K562 (cell line): Measurements from ENCODE around the gene ARL8A. TPM values are rescaled to one million over a fixed set of nuclear protein-coding genes. Genes with fewer than 3 reads are reported as not detected.

ENCODE experiments used
- CBX3 ChIP-seq, 2 experiments: IDR thresholded peaks; 1 replicate in 1 of 2; 2 replicates in 1 of 2; pipeline ENCODE4 v1.6.1; 2012; ENCODE audit warnings: inconsistent platforms in 2 of 2, low read length in 2 of 2, borderline replicate concordance in 1 of 2, control low read depth in 1 of 2
- ESRRA ChIP-seq: fragments of 450-650 bp; IDR thresholded peaks from 2 replicates; pipeline ENCODE4 v1.6.1; 2014; ENCODE audit warnings: low read depth, mild to moderate bottlenecking, moderate library complexity, borderline replicate concordance
- HMG20A ChIP-seq: fragments of 450-650 bp; formaldehyde crosslinking; conservative IDR thresholded peaks from 2 replicates; pipeline ENCODE4 v1.4.0; 2020; ENCODE audit warnings: mild to moderate bottlenecking, mixed read lengths
- MTA3 ChIP-seq: fragments of 450-650 bp; formaldehyde crosslinking; IDR thresholded peaks from 2 replicates; pipeline ENCODE4 v1.6.1; 2017; ENCODE audit warnings: mild to moderate bottlenecking, borderline replicate concordance
- MXI1 ChIP-seq: IDR thresholded peaks from 2 replicates; pipeline ENCODE4 v1.6.1; 2011; ENCODE audit warnings: low read depth, mild to moderate bottlenecking, improper control_type of control experiment, low read length
- NBN ChIP-seq: fragments of 450-650 bp; IDR thresholded peaks from 2 replicates; pipeline ENCODE4 v1.6.1; 2016; ENCODE audit warnings: low read depth, mild to moderate bottlenecking
- NFE2 ChIP-seq: IDR thresholded peaks from 2 replicates; pipeline ENCODE4 v1.6.1; 2014; ENCODE audit warnings: antibody characterized with exemption, low read depth
- NR2C1 ChIP-seq, 2 experiments: fragments of 450-650 bp; IDR thresholded peaks; 2 replicates each; pipeline ENCODE4 v1.6.1; 2017; ENCODE audit warnings: mild to moderate bottlenecking in 2 of 2, antibody characterized with exemption in 1 of 2, inconsistent platforms in 1 of 2, missing compliant biosample characterization in 1 of 2, missing genetic modification characterization in 1 of 2
- POLR2AphosphoS5 ChIP-seq: IDR thresholded peaks from 2 replicates; pipeline ENCODE4 v1.6.1; 2011; ENCODE audit warnings: mild to moderate bottlenecking, low read depth, low read length, moderate library complexity; ENCODE audit not compliant: control insufficient read depth, insufficient read depth
- POLR3A ChIP-seq: IDR thresholded peaks from 2 replicates; pipeline ENCODE4 v1.6.1; 2011; ENCODE audit warnings: borderline replicate concordance, mild to moderate bottlenecking, moderate library complexity; ENCODE audit not compliant: insufficient read length, insufficient read depth; ENCODE audit errors: extremely low read depth
- SETDB1 ChIP-seq: IDR thresholded peaks from one replicate; pipeline ENCODE4 v1.6.1; 2012; ENCODE audit warnings: low read length, control low read depth, inconsistent platforms
- SMAD1 ChIP-seq: fragments of 150-350 bp; IDR thresholded peaks from 2 replicates; pipeline ENCODE4 v1.6.1; 2014; ENCODE audit warnings: low read length, low read depth; ENCODE audit not compliant: partially characterized antibody
- TBL1XR1 ChIP-seq, 2 experiments: IDR thresholded peaks; 2 replicates each; pipeline ENCODE4 v1.6.1; 2012; ENCODE audit warnings: improper control_type of control experiment in 2 of 2, low read length in 2 of 2, mild to moderate bottlenecking in 1 of 2
- ZNF146 ChIP-seq: IDR thresholded peaks from one replicate; pipeline ENCODE4 v1.6.1; 2018; ENCODE audit warnings: missing compliant biosample characterization; ENCODE audit not compliant: unreplicated experiment
- ZNF764 ChIP-seq: fragments of 250-450 bp; sonication (Bioruptor Pico); IDR thresholded peaks from 2 replicates; pipeline ENCODE4 v1.4.0; 2020; ENCODE audit warnings: low read depth, mild to moderate bottlenecking, moderate library complexity
- polyA plus RNA-seq, 8 experiments: library from polyadenylated mRNA; depleted of rRNA in 4 of 8; stranded (reverse) in 5 of 8; unstranded in 3 of 8; fragments of >200 nt; fragmentation: Nextera tagmentation in 2 of 8; fragmentation: Illumina TruSeq in 1 of 8; extraction: Ambion mirVana in 2 of 8; extraction: Trizol in 1 of 8; gene quantifications; 2 replicates each; pipeline versions ENCODE4 v1.2.1 to v1.2.3, GENCODE V29; 2011 to 2014; ENCODE audit warnings: inconsistent platforms in 1 of 8, missing spikeins in 1 of 8
- total RNA-seq, 7 experiments: library from RNA; depleted of rRNA in 6 of 7; stranded (reverse); fragments of >200 nt in 6 of 7; fragmentation: Illumina TruSeq in 2 of 7; extraction: Trizol in 2 of 7; gene quantifications; 2 replicates each; pipeline versions ENCODE4 v1.2.1 to v1.2.3, GENCODE V29; 2011 to 2021; ENCODE audit warnings: low replicate concordance in 1 of 7
- TF ChIP-seq, protein P1 (sequence below), 2 experiments: fragments of 450-650 bp in 1 of 2; sonication (generic) in 1 of 2; formaldehyde crosslinking; conservative IDR thresholded peaks; 2 replicates each; pipeline versions ENCODE4 v1.4.0 to v1.8.1; 2020 to 2022; ENCODE audit warnings: mild to moderate bottlenecking in 1 of 2, missing genetic modification reagents in 1 of 2
- TF ChIP-seq, protein P2 (sequence below): IDR thresholded peaks from 3 replicates; pipeline ENCODE4 v1.6.1; 2011; ENCODE audit warnings: borderline replicate concordance, mild to moderate bottlenecking, moderate library complexity; ENCODE audit not compliant: insufficient read length; ENCODE audit errors: extremely low read depth
- TF ChIP-seq, protein P3 (sequence below), 3 experiments: IDR thresholded peaks in 2 of 3; conservative IDR thresholded peaks in 1 of 3; 2 replicates each; pipeline ENCODE4 v1.5.1; 2011 to 2012; ENCODE audit warnings: low read length in 3 of 3, mild to moderate bottlenecking in 3 of 3, control low read depth in 2 of 3, improper control_type of control experiment in 1 of 3, inconsistent platforms in 1 of 3, low read depth in 1 of 3, mixed read lengths in 1 of 3, moderate library complexity in 1 of 3; ENCODE audit not compliant: insufficient read depth in 2 of 3
- TF ChIP-seq, protein P4 (sequence below): fragments of 200-800 bp; sonication (Bioruptor generic); IDR thresholded peaks from 2 replicates; pipeline ENCODE4 v1.6.1; 2017; ENCODE audit warnings: missing genetic modification characterization, missing compliant biosample characterization
- TF ChIP-seq, protein P5 (sequence below): sonication (generic); formaldehyde crosslinking; IDR thresholded peaks from 2 replicates; pipeline ENCODE4 v1.8.0; 2022; ENCODE audit warnings: mild to moderate bottlenecking, missing genetic modification reagents

ARL8A gene
- total and polyA plus RNA-seq, 9 of the 15 experiments (the other 6 are each of a cell fraction or from before 2014, with no cell fraction given) = 0.17 to 27.3 (median 15.6) TPM

DNA sequence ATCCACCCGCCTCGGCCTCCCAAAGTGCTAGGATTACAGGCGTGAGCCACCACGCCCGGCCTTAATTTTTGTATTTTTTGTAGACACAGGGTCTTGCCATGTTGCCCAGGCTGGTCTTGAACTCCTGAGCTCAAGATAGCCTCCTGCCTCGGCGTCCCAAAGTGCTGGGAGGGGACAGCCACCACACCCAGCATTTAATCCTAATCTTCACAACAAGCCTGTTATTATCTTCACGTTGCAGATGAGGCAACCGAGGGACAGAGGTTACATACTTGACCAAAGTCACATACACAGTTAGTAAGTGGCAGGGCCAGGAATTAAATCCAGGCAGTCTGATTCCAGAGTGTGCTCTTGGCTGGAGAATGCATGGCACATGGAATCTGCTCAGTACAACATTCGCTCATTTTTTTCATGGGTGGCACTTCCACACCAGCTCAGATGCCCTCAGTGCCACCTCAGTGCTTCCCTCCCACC, 26.6 kb downstream of the ARL8A start (continued):
- TF ChIP-seq ZNF146 (CRISPR knock-in tag) (no peak), NFE2 (peak; percentile 24; the same call in 1 of the 2 replicates), CBX3 (IDR thresholded peaks at IDR 0.05; ENCODE audit: borderline replicate concordance in 1 of 2, low read length in 2 of 2) (peak in 1 of 2 experiments; percentile 37; a peak in 1 of 3 replicates), NR2C1 (IDR thresholded peaks at IDR 0.05) (peak; percentile 58; the same call in 1 of the 2 replicates), NR2C1 (tag; IDR thresholded peaks at IDR 0.05) (peak; percentile 66; the same call in 1 of the 2 replicates), NBN (peak; percentile 64; the same call in 1 of the 2 replicates), ESRRA (peak; percentile 69), MXI1 (no peak), HMG20A (CRISPR knock-in tag) (no peak), ZNF764 (CRISPR knock-in tag) (no peak), SETDB1 (no peak), SMAD1 (peak; percentile 63), POLR3A (peak; percentile 44), TBL1XR1 (IDR thresholded peaks at IDR 0.05; ENCODE audit: low read length in 2 of 2) (peak in 1 of 2 experiments; percentile 82; a peak in 2 of 4 replicates), POLR2AphosphoS5 (peak; percentile 90), MTA3 (peak; percentile 86)
- TF ChIP-seq, protein P1, sequence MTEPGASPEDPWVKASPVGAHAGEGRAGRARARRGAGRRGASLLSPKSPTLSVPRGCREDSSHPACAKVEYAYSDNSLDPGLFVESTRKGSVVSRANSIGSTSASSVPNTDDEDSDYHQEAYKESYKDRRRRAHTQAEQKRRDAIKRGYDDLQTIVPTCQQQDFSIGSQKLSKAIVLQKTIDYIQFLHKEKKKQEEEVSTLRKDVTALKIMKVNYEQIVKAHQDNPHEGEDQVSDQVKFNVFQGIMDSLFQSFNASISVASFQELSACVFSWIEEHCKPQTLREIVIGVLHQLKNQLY (CRISPR knock-in tag; conservative IDR thresholded peaks at IDR 0.05) = no peak
- TF ChIP-seq, protein P2, sequence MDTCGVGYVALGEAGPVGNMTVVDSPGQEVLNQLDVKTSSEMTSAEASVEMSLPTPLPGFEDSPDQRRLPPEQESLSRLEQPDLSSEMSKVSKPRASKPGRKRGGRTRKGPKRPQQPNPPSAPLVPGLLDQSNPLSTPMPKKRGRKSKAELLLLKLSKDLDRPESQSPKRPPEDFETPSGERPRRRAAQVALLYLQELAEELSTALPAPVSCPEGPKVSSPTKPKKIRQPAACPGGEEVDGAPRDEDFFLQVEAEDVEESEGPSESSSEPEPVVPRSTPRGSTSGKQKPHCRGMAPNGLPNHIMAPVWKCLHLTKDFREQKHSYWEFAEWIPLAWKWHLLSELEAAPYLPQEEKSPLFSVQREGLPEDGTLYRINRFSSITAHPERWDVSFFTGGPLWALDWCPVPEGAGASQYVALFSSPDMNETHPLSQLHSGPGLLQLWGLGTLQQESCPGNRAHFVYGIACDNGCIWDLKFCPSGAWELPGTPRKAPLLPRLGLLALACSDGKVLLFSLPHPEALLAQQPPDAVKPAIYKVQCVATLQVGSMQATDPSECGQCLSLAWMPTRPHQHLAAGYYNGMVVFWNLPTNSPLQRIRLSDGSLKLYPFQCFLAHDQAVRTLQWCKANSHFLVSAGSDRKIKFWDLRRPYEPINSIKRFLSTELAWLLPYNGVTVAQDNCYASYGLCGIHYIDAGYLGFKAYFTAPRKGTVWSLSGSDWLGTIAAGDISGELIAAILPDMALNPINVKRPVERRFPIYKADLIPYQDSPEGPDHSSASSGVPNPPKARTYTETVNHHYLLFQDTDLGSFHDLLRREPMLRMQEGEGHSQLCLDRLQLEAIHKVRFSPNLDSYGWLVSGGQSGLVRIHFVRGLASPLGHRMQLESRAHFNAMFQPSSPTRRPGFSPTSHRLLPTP = peak; percentile 66
- TF ChIP-seq, protein P3, sequence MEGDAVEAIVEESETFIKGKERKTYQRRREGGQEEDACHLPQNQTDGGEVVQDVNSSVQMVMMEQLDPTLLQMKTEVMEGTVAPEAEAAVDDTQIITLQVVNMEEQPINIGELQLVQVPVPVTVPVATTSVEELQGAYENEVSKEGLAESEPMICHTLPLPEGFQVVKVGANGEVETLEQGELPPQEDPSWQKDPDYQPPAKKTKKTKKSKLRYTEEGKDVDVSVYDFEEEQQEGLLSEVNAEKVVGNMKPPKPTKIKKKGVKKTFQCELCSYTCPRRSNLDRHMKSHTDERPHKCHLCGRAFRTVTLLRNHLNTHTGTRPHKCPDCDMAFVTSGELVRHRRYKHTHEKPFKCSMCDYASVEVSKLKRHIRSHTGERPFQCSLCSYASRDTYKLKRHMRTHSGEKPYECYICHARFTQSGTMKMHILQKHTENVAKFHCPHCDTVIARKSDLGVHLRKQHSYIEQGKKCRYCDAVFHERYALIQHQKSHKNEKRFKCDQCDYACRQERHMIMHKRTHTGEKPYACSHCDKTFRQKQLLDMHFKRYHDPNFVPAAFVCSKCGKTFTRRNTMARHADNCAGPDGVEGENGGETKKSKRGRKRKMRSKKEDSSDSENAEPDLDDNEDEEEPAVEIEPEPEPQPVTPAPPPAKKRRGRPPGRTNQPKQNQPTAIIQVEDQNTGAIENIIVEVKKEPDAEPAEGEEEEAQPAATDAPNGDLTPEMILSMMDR (IDR thresholded peaks at IDR 0.05 in 2 of 3, conservative IDR thresholded peaks at IDR 0.05 in 1 of 3; ENCODE audit: insufficient read depth in 2 of 3, low read depth in 1 of 3, low read length in 3 of 3) = no peak
- TF ChIP-seq, protein P4, sequence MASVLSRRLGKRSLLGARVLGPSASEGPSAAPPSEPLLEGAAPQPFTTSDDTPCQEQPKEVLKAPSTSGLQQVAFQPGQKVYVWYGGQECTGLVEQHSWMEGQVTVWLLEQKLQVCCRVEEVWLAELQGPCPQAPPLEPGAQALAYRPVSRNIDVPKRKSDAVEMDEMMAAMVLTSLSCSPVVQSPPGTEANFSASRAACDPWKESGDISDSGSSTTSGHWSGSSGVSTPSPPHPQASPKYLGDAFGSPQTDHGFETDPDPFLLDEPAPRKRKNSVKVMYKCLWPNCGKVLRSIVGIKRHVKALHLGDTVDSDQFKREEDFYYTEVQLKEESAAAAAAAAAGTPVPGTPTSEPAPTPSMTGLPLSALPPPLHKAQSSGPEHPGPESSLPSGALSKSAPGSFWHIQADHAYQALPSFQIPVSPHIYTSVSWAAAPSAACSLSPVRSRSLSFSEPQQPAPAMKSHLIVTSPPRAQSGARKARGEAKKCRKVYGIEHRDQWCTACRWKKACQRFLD (CRISPR knock-in tag) = no peak
- TF ChIP-seq, protein P5, sequence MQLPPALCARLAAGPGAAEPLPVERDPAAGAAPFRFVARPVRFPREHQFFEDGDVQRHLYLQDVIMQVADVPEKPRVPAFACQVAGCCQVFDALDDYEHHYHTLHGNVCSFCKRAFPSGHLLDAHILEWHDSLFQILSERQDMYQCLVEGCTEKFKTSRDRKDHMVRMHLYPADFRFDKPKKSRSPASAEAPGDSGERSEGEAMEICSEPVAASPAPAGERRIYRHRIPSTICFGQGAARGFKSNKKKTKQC (CRISPR knock-in tag) = no peak
